Stimulated activated CD4-positive, alpha-beta T cell treated with anti-CD3 and anti-CD28 coated beads, TNF-alpha, amount 100 ng/mL, for 24 hours (primary cell): ENCODE results near the gene SGK1.
"Not testable (repeated sequence)": the region's sequence is repeated elsewhere in the genome, so short reads cannot be mapped to it uniquely, and the experiment has no call there.

ENCODE experiments used
- DNase-seq, 3 experiments: peaks; one replicate each; pipeline ENCODE4 v3.0.0-alpha.2; 2020; ENCODE audit warnings: low read depth in 3 of 3

SGK1 gene

DNA sequence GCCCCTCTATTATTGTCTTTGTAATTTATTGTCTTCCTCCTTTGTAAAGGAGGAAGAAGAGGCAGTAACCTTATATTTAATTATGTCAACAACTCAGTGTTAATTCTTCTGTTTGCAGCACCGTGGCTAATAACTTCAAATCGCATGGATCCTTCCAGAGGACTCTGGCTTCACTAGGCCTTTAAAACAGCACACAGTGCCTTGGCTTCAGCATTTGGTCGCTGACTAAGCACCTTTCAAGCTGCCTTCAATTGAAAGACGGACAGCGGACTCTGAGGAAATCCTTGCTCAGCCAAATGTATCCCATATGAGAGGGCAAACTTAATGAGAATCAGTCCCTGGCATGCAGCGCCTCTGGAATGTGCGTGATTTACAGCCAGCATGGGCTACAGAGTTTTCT, 64.2 kb downstream of the SGK1 start:
- DNase-seq = no peak

- no peak for DNase-seq
Measured at GRCh38 chr6:134251320-134251719, 66.6 kb downstream of the SGK1 start.

- DNase-seq = no peak
Measured at GRCh38 chr6:134250776-134251175, 67.1 kb downstream of the SGK1 start.

DNA sequence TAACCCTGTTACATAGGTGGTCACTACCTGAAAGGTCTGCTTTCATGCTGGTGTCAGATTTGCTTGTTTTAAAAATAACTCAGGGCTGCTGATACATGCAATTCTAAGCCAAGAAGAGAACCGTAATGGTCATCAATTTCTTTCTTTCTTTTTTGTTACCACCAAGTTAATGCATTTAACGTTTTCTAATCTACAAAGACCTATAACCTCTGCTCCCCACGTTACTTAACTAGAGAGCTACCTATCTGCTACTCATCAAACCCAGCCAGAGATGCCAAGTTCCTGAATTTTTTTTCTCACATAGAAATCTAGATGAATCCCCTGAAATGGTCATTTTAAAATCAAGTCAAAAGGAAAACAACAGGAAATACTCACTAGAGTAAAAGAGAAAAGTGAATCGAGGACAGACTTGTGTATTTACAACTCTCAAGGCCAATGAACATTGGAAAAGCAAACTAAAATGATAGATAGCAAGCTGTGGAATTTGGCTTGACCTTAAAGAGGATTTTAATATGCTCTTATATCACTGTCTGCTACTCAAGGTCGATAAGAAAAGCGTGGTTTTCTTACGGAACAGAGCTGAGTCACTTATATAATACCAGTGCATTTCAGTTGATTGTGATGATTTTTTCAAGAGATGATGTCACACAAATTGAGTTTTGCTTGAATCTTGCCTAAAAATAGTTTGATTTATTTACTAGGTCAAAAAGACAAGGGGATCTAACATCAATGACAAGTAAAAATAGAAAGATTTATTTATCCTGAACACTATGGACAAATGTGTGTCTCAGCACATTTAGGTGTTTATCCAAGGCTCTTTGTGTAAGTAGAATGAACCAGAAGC, 67.9 kb downstream of the SGK1 start:
- no peak for DNase-seq

DNA sequence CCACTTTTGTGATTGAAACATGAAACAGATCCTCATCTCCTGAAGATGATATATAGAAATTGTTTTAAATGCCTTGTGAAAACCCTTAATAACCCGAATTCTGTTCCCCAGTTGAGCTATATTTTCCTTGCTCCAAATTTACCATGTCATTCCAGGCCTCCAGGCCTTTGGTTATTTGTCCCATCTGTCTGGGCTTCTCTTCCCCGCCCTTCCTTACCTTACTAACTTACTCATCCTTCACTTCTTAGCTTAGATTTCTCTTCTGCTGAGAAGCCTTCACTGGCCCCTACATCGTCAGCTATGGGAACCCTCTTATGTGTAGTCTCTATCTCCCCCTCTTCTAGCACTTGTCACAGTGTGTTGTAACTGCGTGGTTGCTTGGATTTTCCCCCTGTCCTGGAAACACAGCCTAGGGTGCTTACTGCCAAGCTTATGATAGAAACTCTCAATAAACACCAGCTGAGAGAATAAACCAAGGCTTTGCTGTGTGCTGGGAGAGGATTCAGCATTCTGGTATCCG, 68.6 kb downstream of the SGK1 start:
- no peak for DNase-seq

- DNase-seq = no peak
Measured at GRCh38 chr6:134247844-134248580, 69.9 kb downstream of the SGK1 start.

- peak; percentile 38 to 57 (median 52) for DNase-seq
Measured at GRCh38 chr6:134247231-134247833, 70.6 kb downstream of the SGK1 start.

DNA sequence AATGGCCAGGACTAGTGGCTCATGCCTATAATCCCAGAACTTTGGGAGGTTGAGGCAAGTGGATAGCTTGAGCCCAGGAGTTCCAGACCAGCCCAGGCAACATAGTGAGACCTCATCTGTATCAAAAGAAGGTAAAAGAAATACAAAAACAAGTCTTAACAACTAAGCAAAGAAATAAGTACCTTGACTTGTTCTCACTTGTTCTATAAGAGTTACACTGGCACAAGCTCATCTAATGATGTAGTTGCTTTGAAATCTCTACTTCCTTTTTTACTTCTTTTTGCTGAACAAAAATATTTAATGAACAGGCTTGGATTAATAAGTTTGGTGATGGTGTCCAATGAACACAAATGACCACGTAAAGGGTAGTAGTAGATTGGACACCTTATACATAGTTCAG, 72.2 kb downstream of the SGK1 start:
- no peak for DNase-seq

GRCh38 chr6:134245041-134245440, 72.9 kb downstream of the SGK1 start:
- DNase-seq = no peak

- DNase-seq = peak; percentile 40 to 48 (median 43)
Measured at GRCh38 chr6:134240665-134241431, 77.1 kb downstream of the SGK1 start.

DNA sequence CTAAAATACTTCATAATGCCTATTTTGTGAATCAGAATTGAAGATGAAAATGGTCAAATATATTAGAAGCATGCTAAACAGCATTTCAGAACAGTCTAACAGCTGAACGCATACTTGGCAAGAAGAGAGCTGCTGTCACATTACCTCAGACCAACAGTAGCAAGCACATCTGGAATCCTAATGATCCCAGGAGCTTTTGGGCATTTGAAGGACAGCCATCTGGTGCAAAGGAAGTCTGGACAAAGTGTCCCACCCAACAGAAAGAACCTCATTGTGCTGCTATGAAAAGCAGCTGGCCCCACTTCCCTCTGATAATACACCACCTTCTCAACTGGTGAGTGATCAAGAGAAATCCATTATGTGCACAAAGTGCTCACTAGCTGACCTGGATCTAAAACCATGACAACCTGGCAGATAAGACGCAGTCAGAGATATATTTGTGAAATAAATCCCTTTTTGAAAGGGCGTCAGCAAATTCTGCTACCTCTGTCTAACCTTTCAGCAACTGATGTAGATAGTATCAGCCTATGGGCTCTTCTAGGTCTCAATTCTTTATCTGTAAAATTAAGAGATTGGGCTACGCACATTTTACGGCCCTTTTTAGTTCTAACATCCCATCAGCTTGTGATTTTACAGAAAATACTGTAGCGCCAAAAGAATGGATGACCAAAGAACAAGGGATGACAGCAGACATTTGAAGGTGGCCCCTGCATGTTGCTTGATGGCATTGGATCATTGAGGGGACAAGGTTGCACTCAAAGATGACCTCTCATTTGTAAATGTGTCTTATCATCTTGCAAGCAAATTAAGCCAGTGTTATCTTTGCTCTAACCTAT, 78.7 kb downstream of the SGK1 start:
- DNase-seq = no peak

- no peak for DNase-seq
Measured at GRCh38 chr6:134238006-134238405, 79.9 kb downstream of the SGK1 start.

GRCh38 chr6:134235937-134236751, 81.8 kb downstream of the SGK1 start:
- no peak for DNase-seq

DNA sequence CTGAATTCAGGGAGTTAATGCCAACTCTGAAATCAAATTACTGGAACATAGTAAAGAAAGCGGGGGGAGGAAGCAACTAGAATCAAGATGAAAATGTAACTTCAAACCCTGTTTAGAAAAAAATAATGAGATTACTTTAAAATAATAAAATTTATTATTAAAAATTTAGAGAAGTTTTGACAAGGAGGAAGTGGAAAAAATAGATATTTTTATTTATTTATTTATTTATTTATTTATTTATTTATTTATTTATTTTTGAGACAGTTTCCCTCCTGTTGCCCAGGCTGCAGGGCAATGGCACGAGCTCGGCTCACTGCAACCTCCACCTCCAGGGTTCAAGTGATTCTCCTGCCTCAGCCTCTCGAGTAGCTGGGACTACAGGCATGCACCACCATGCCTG, 82.6 kb downstream of the SGK1 start:
- DNase-seq = not testable (repeated sequence)

GRCh38 chr6:134233180-134233955, 84.5 kb downstream of the SGK1 start:
- no peak for DNase-seq

DNA sequence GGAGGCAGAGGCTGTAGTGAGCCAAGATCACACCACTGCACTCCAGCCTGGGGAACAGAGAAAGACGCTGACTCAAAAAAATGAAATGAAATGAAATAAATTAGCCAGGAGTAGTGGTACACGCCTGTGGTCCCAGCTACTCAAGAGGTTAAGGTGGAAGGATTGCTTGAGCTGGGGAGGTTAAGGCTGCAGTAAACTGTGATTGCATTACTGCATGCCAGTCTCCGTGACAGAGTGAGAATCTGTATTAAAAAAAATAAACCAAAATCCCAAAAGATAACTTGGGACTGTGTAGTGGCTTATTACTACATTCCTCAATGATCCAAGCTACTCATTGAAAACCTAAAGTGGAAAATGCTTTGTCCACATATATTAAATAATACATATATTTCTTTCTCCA, 87.0 kb downstream of the SGK1 start:
- no peak for DNase-seq

DNA sequence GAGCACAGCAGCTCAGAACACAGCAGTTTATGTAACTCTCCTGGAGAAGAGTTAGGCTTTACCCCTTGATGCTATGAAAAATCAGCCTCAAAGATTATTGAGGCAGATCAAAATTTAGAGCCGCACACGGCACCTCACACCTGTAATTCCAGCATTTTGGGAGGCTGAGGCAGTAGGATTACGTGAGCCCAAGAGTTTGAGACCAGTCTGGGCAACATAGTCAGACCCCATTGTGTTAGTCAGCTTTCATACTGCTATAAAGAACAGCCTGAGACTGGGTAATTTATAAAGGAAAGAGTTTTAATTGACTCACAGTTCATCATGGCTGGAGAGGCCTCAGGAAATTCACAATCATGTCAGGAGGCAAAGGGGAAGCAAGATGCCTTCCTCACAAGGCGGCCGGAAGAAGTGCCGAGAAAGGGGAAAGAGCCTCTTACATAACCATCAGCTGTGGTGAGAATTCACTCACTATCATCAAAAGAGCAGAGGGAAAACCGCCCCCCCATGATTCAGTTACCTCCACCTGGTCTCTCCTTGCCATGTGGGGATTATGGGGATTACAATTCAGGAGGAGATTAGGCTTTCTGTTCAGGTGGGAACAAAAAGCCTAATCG, 87.7 kb downstream of the SGK1 start:
- DNase-seq = no peak

- no peak for DNase-seq
Measured at GRCh38 chr6:134229520-134229919, 88.4 kb downstream of the SGK1 start.
